ENCODE results near the gene GMDS.

The GMDS gene

GRCh38 chr6:1962201-1962600, 283.2 kb downstream of the GMDS start:
- Histone ChIP-seq H4K20me1 (ENCODE audit: insufficient read depth, low read length, poor library complexity, severe bottlenecking) (no peaks in the 10 kb centered on the region), H2AFZ (ENCODE audit: low read length) (no peak overlapping the region), H3K4me3 (ENCODE audit: low read length, poor library complexity, severe bottlenecking) (no peak overlapping the region), H3K36me3 (ENCODE audit: insufficient read depth, low read length) (peaks cover 11% of the 10 kb centered on the region; the same call in 1 of the 2 replicates), H3K9me3 (ENCODE audit: insufficient read depth, low read depth, low read length) (no peaks in the 10 kb centered on the region), H3K9ac (ENCODE audit: low read depth, low read length, poor library complexity, severe bottlenecking) (no peak overlapping the region), H3K79me2 (ENCODE audit: insufficient read depth, low read length) (no peaks in the 10 kb centered on the region), H3K4me1 (ENCODE audit: insufficient read depth, low read length, poor library complexity, severe bottlenecking) (peaks cover 39% of the 10 kb centered on the region), H3K9me2 (replicated peaks; ENCODE audit: low read depth, low read length) (no peaks in the 10 kb centered on the region), H3K27me3 (ENCODE audit: insufficient read depth, low read length, poor library complexity, severe bottlenecking) (no peaks in the 10 kb centered on the region), H3F3A (ENCODE audit: low read depth) (no peaks in the 10 kb centered on the region), H3K4me2 (ENCODE audit: low read depth, low read length, poor library complexity, severe bottlenecking) (no peak overlapping the region)
- TF ChIP-seq EZH2phosphoT487 (IDR thresholded peaks at IDR 0.05; ENCODE audit: borderline replicate concordance) (no peak), CTCF (conservative IDR thresholded peaks at IDR 0.05; ENCODE audit: low read length) (no peak)

GRCh38 chr6:1960486-1961142, 284.8 kb downstream of the GMDS start:
- no peaks in the 10 kb centered on the region for H3K27me3 ChIP-seq (ENCODE audit: insufficient read depth, low read length, poor library complexity, severe bottlenecking)
- H2AFZ ChIP-seq (ENCODE audit: low read length), result no peak overlapping the region
- TF ChIP-seq EZH2phosphoT487 (IDR thresholded peaks at IDR 0.05; ENCODE audit: borderline replicate concordance) (no peak), CTCF (conservative IDR thresholded peaks at IDR 0.05; ENCODE audit: low read length) (no peak)

GRCh38 chr6:1958257-1958656, 287.1 kb downstream of the GMDS start:
- Histone ChIP-seq H3K9me2 (replicated peaks; ENCODE audit: low read depth, low read length) (no peaks in the 10 kb centered on the region), H3K27me3 (ENCODE audit: insufficient read depth, low read length, poor library complexity, severe bottlenecking) (no peaks in the 10 kb centered on the region), H3F3A (ENCODE audit: low read depth) (no peaks in the 10 kb centered on the region), H3K79me2 (ENCODE audit: insufficient read depth, low read length) (no peaks in the 10 kb centered on the region), H3K4me1 (ENCODE audit: insufficient read depth, low read length, poor library complexity, severe bottlenecking) (peaks cover 20% of the 10 kb centered on the region), H3K9me3 (ENCODE audit: insufficient read depth, low read depth, low read length) (no peaks in the 10 kb centered on the region), H3K4me2 (ENCODE audit: low read depth, low read length, poor library complexity, severe bottlenecking) (peak overlapping the region; percentile 7), H2AFZ (ENCODE audit: low read length) (no peak overlapping the region), H3K4me3 (ENCODE audit: low read length, poor library complexity, severe bottlenecking) (no peak overlapping the region), H3K9ac (ENCODE audit: low read depth, low read length, poor library complexity, severe bottlenecking) (no peak overlapping the region), H4K20me1 (ENCODE audit: insufficient read depth, low read length, poor library complexity, severe bottlenecking) (no peaks in the 10 kb centered on the region), H3K36me3 (ENCODE audit: insufficient read depth, low read length) (peaks cover 16% of the 10 kb centered on the region; the same call in 1 of the 2 replicates)
- TF ChIP-seq CTCF (conservative IDR thresholded peaks at IDR 0.05; ENCODE audit: low read length), result no peak
- no peak for TF ChIP-seq EZH2phosphoT487 (IDR thresholded peaks at IDR 0.05; ENCODE audit: borderline replicate concordance)

More at GRCh38 chr6:1960486-1961142, 284.8 kb downstream of the GMDS start:
- H3F3A ChIP-seq (ENCODE audit: low read depth), result no peaks in the 10 kb centered on the region
- no peak overlapping the region for H3K4me3 ChIP-seq (ENCODE audit: low read length, poor library complexity, severe bottlenecking)
- H3K79me2 ChIP-seq (ENCODE audit: insufficient read depth, low read length), result no peaks in the 10 kb centered on the region
- no peaks in the 10 kb centered on the region for H4K20me1 ChIP-seq (ENCODE audit: insufficient read depth, low read length, poor library complexity, severe bottlenecking)
- no peaks in the 10 kb centered on the region for H3K9me3 ChIP-seq (ENCODE audit: insufficient read depth, low read depth, low read length)
- no peaks in the 10 kb centered on the region for H3K9me2 ChIP-seq (replicated peaks; ENCODE audit: low read depth, low read length)
- peaks cover 16% of the 10 kb centered on the region; the same call in 1 of the 2 replicates for H3K36me3 ChIP-seq (ENCODE audit: insufficient read depth, low read length)
- no peak overlapping the region for H3K4me2 ChIP-seq (ENCODE audit: low read depth, low read length, poor library complexity, severe bottlenecking)
- H3K9ac ChIP-seq (ENCODE audit: low read depth, low read length, poor library complexity, severe bottlenecking), result no peak overlapping the region
- peaks cover 31% of the 10 kb centered on the region for H3K4me1 ChIP-seq (ENCODE audit: insufficient read depth, low read length, poor library complexity, severe bottlenecking)

Data from Loucy (cell line).